IPS-20b (cell line): Measurements from ENCODE around the gene ARMH4.
A peak's percentile ranks its signal among the peaks of the same experiment; 100 is the strongest.

ENCODE experiments used
- H3K27ac ChIP-seq: one replicate; pipeline ENCODE4 v1.5.1; 2013; ENCODE audit warnings: low read length
- H3K27me3 ChIP-seq: 2 replicates; pipeline ENCODE4 v1.6.1; 2013; ENCODE audit warnings: mild to moderate bottlenecking, low read length, inconsistent platforms; ENCODE audit not compliant: insufficient read depth
- H3K36me3 ChIP-seq: 2 replicates; pipeline ENCODE4 v1.6.1; 2013; ENCODE audit warnings: low read depth, mild to moderate bottlenecking, inconsistent platforms, low read length, moderate library complexity; ENCODE audit not compliant: insufficient read depth
- H3K4me1 ChIP-seq: 2 replicates; pipeline ENCODE4 v1.6.1; 2013; ENCODE audit warnings: mild to moderate bottlenecking, control low read depth, inconsistent platforms, low read length, moderate library complexity; ENCODE audit not compliant: insufficient read depth
- H3K4me3 ChIP-seq: 2 replicates; pipeline ENCODE4 v1.5.1; 2013; ENCODE audit warnings: mild to moderate bottlenecking, low read length, inconsistent platforms
- H3K9ac ChIP-seq: 2 replicates; pipeline ENCODE4 v1.6.1; 2013; ENCODE audit warnings: low read depth, mild to moderate bottlenecking, inconsistent platforms, low read length, moderate library complexity
- H3K9me3 ChIP-seq: 2 replicates; pipeline ENCODE4 v1.6.1; 2013; ENCODE audit warnings: mild to moderate bottlenecking, low read depth, low read length, inconsistent platforms; ENCODE audit not compliant: insufficient read depth

ARMH4 gene

DNA sequence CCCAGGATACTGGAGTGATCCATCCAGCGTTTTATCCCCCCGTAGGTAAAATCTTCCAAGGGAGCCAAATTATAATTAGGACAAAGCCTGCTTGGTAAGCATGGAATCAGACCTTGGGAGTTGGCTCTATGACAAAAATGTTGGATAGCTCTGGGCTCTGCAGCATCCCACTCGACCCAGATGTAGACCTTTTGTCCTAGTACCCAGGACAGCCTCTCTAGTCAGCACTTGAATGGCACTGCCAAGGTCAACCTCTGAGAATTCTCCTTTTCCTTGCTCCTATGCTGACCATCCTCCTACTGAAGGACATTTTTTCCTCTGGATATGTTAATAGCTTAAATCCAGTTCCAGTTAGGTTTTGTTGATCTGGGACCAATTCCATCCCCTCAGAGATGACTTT is 181.4 kb downstream of the ARMH4 start:
- Histone ChIP-seq H3K4me1 (no peaks in the 10 kb centered on the region), H3K27me3 (no peaks in the 10 kb centered on the region), H3K4me3 (no peak overlapping the region), H3K27ac (no peak overlapping the region), H3K9me3 (no peaks in the 10 kb centered on the region), H3K36me3 (no peaks in the 10 kb centered on the region), H3K9ac (no peak overlapping the region)

DNA sequence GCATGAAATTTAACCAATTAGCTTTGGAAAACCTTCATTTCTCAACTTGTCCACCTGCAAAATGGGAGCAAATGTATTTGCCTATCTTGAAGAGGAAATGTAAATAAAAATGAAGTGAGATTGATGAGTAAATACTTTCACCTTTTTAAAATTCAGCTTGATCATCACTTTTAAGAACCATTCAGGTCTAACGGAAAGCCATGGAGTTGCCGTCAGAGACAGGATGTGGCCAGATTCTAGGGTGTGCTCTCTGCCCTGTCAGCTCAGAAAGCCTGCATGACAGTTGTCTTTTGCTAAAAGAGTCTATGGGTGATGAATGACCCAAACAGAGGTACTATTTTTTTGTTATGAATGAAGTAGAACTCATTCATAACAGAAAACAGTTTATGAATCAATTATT is 181.8 kb downstream of the ARMH4 start:
- Histone ChIP-seq H3K4me3 (no peak overlapping the region), H3K27ac (no peak overlapping the region), H3K4me1 (no peaks in the 10 kb centered on the region), H3K27me3 (no peaks in the 10 kb centered on the region), H3K9me3 (no peaks in the 10 kb centered on the region), H3K9ac (no peak overlapping the region), H3K36me3 (no peaks in the 10 kb centered on the region)

DNA sequence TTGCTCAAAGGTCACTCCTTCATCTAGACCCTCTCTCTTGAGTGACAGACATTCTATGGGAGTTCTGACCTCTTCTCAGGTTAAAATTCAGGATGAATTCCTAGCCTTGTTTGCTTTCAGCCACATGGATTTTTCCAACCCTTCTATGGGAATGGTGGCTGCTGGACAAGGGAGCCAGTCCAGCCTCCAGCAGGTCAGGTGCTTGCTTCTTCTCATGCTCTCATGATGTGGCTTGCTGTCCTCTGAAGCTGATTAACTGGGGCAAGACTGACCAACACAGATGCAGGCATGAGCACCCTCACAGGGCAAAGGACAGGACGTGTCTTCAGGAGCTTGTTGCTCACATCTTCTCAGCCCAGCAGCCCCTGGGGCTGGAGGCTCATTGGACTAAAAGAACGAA is 188.9 kb downstream of the ARMH4 start:
- H3K9ac ChIP-seq, result peak overlapping the region; percentile 22
- no peaks in the 10 kb centered on the region for H3K27me3 ChIP-seq
- H3K4me3 ChIP-seq, result no peak overlapping the region
- peaks cover 12% of the 10 kb centered on the region; the same call in 1 of the 2 replicates for H3K4me1 ChIP-seq
- no peaks in the 10 kb centered on the region for H3K9me3 ChIP-seq
- H3K36me3 ChIP-seq, result no peaks in the 10 kb centered on the region
- H3K27ac ChIP-seq, result no peak overlapping the region

DNA sequence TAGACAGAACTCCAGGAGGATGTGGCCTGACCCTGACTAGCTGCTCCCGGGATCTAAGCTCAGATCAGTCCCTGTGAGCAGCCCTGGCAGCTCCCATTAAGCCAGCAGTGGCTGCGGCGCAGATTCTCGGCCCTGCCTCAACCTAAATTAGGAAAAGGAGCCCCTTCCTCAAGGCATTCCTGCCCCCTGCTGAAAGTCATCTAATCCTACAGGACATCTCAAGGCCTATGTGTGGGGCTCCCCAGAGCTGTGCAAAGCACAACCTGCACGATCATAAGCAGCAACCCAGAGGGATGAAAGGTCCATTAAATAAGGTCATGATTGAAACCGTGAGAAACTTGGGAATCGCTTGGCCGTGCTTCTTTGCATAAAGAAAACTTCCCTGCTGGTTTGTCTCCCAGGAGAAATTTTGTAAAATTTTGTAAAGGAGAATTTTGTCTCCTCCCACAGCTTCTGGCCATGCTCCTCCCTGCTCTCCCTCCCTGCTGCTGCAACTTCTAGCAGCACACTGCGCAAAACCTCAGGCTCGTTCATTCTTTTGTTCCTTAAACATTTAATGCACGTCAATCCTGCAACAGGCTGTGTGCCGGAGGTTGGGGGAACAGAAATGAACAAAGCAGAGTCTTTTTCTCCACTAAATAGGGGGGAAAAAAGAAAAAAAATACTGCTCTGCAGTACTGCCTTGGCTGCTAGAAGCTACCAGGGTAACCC is 189.5 kb downstream of the ARMH4 start:
- Histone ChIP-seq H3K9me3 (no peaks in the 10 kb centered on the region), H3K27ac (no peak overlapping the region), H3K9ac (peak overlapping the region; percentile 22), H3K27me3 (no peaks in the 10 kb centered on the region), H3K4me1 (peaks cover 12% of the 10 kb centered on the region; the same call in 1 of the 2 replicates), H3K4me3 (0 out of 2 replicates have a peak overlapping the region, but pooled peaks have one; percentile 34), H3K36me3 (no peaks in the 10 kb centered on the region)

DNA sequence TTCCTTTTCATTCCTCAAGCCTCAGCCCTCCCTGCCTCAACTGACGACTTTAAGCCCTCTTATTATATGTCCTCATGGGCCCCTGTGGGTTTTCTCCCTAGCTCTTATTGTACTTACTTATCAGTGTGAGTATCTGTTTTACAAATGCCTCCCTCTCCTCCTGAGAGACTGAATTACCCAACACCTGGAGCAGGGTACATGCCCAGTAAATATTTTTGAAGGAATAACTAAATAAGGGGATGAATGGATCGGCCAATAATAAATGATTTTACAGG is 190.3 kb downstream of the ARMH4 start:
- Histone ChIP-seq H3K27me3 (no peaks in the 10 kb centered on the region), H3K27ac (no peak overlapping the region), H3K36me3 (no peaks in the 10 kb centered on the region)

DNA sequence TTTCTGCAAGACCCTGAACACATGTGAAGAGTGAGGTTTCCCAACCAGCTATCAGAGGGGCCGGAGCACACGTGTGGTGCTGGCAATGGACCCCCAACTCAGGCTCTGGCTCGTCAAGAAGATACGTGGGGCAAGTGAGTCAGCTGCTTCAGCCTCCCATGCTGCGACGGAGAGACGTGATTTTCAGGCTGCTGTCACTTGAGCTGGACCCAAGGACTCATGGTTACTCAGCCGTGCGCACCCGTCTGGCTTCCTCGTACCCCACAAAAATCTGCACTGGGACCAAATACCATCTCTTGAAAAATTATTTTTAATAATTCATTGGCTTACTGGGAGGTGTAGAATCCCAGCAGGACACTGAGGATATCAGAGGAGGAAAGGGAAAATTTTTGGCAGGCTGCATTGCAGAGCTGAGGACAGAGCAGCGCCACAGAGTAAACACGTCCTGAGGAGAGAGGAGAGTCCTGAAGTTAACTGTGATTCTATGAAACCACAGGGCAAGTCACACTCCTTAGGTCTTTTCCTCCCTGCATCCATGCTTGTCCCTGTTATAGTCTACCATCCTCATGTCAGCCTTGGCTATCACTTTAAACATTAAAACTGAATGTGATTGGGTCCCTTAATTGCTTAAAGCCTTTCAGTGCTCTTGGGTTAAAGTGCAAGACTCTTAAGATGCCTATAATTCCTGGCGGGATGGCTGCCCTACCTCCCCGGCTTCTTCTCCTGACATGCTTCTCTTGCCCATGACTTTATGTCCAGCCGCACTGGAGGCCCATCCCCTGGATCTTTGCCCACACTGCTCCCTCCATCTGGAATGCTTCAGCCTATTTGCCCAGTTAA is 190.8 kb downstream of the ARMH4 start:
- Histone ChIP-seq H3K9me3 (no peaks in the 10 kb centered on the region), H3K36me3 (no peaks in the 10 kb centered on the region), H3K4me3 (no peak overlapping the region), H3K4me1 (peaks cover 12% of the 10 kb centered on the region; the same call in 1 of the 2 replicates), H3K9ac (no peak overlapping the region), H3K27me3 (no peaks in the 10 kb centered on the region), H3K27ac (no peak overlapping the region)

More for the DNA sequence above, 190.3 kb downstream of the ARMH4 start:
- Histone ChIP-seq H3K4me3 (no peak overlapping the region), H3K4me1 (peaks cover 12% of the 10 kb centered on the region; the same call in 1 of the 2 replicates), H3K9ac (no peak overlapping the region), H3K9me3 (no peaks in the 10 kb centered on the region)

DNA sequence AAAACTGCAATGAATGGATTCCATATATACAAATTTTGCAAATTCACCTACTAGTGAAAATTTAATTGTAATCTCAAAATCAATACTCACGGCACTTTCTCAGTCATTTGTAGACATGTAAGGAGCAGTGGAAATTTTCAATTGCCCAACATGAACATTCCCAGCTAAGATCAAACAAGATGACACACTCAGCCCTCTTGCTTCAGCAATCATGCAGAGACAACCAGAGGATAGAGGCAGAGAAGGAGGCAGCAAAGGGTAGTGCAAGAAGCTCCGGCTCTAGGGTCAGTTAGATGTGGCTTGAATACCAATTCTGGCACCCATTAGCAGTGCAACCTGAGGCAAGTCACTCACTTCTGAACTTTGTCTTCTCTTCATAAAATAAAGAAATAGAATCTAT is 194.6 kb downstream of the ARMH4 start:
- no peaks in the 10 kb centered on the region for H3K27me3 ChIP-seq
- H3K27ac ChIP-seq, result no peak overlapping the region

More for the DNA sequence above, 194.6 kb downstream of the ARMH4 start:
- no peak overlapping the region for H3K4me3 ChIP-seq
- no peak overlapping the region for H3K9ac ChIP-seq
- peaks cover 4% of the 10 kb centered on the region; the same call in 1 of the 2 replicates for H3K4me1 ChIP-seq
- H3K9me3 ChIP-seq, result no peaks in the 10 kb centered on the region
- no peaks in the 10 kb centered on the region for H3K36me3 ChIP-seq
